BJ (cell line): ENCODE data around the gene SLC25A41. TPM values are rescaled to one million over a fixed set of nuclear protein-coding genes. Genes with fewer than 3 reads are reported as not detected.
A peak's percentile ranks its signal among the peaks of the same experiment; 100 is the strongest.

ENCODE experiments used
- CTCF ChIA-PET: fragments of 350-600 bp; formaldehyde crosslinking; extraction: SDS; loops from one replicate; lab custom pipeline; 2021; ENCODE audit warnings: antibody characterized with exemption, inconsistent platforms; lab: Yijun Ruan, JAX
- POLR2A ChIA-PET: fragments of 300-600 bp; sonication (Branson Sonifier 250); formaldehyde crosslinking; extraction: SDS; loops from one replicate; lab custom pipeline; 2021; ENCODE audit warnings: antibody characterized with exemption; lab: Charles Lee
- DNase-seq: peaks from one replicate; pipeline ENCODE4 v3.0.0-alpha.2; 2011; ENCODE audit warnings: low read depth
- H3K27me3 ChIP-seq: 2 replicates; pipeline ENCODE4 v1.6.0; 2011; ENCODE audit warnings: low read length; ENCODE audit not compliant: control insufficient read depth, insufficient read depth
- H3K36me3 ChIP-seq: 2 replicates; pipeline ENCODE4 v1.5.1; 2011; ENCODE audit warnings: low read length; ENCODE audit not compliant: control insufficient read depth, insufficient read depth
- H3K4me3 ChIP-seq: 2 replicates; pipeline ENCODE4 v1.5.1; 2011; ENCODE audit warnings: low read depth, mild to moderate bottlenecking, control low read depth, low read length
- polyA plus RNA-seq: library from polyadenylated mRNA; depleted of rRNA; stranded (reverse); fragments of >200 nt; gene quantifications from 2 replicates; pipeline ENCODE4 v1.2.3, GENCODE V29; 2011
- TF ChIP-seq, protein P1 (sequence below): IDR thresholded peaks from 2 replicates; pipeline ENCODE4 v1.5.1; 2011; ENCODE audit warnings: low read depth, mild to moderate bottlenecking, control low read depth, inconsistent platforms, low read length, moderate library complexity; ENCODE audit not compliant: insufficient read depth

Gene SLC25A41
- polyA plus RNA-seq, 1 experiment = 0.05 TPM

DNA sequence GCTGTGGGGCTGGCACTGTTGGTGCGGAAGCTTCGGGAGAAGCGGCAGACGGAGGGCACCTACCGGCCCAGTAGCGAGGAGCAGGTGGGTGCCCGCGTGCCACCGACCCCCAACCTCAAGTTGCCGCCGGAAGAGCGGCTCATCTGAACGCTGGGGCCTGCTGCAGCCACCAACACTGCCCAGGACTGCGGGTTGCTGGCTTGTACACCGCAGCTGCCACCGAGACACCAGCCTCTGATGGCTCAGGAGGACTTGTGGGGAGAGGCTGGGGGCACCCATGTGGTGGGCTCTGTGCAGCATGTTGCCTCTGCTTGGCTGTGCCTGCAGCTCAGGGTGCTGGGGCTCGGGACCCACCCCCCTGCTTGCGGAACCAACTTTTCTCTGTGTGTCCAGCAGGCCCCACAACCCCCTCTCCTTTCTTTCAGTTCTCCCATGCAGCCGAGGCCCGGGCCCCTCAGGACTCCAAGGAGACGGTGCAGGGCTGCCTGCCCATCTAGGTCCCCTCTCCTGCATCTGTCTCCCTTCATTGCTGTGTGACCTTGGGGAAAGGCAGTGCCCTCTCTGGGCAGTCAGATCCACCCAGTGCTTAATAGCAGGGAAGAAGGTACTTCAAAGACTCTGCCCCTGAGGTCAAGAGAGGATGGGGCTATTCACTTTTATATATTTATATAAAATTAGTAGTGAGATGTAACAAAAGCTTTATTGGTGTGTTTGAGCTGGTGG, 33.1 kb upstream of the SLC25A41 start:
- POLR2A ChIA-PET = no interaction called here
- TF ChIP-seq, protein P1, sequence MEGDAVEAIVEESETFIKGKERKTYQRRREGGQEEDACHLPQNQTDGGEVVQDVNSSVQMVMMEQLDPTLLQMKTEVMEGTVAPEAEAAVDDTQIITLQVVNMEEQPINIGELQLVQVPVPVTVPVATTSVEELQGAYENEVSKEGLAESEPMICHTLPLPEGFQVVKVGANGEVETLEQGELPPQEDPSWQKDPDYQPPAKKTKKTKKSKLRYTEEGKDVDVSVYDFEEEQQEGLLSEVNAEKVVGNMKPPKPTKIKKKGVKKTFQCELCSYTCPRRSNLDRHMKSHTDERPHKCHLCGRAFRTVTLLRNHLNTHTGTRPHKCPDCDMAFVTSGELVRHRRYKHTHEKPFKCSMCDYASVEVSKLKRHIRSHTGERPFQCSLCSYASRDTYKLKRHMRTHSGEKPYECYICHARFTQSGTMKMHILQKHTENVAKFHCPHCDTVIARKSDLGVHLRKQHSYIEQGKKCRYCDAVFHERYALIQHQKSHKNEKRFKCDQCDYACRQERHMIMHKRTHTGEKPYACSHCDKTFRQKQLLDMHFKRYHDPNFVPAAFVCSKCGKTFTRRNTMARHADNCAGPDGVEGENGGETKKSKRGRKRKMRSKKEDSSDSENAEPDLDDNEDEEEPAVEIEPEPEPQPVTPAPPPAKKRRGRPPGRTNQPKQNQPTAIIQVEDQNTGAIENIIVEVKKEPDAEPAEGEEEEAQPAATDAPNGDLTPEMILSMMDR = no peak
- CTCF ChIA-PET = interaction anchor here (0.7 kb wide), 1 partner anchor 97 kb away, joined by 4 read pairs; no protein-coding TSS in a partner anchor
- Histone ChIP-seq H3K4me3 (no peak overlapping the region), H3K27me3 (peaks cover 8% of the 10 kb centered on the region), H3K36me3 (no peaks in the 10 kb centered on the region)
- DNase-seq = no peak

DNA sequence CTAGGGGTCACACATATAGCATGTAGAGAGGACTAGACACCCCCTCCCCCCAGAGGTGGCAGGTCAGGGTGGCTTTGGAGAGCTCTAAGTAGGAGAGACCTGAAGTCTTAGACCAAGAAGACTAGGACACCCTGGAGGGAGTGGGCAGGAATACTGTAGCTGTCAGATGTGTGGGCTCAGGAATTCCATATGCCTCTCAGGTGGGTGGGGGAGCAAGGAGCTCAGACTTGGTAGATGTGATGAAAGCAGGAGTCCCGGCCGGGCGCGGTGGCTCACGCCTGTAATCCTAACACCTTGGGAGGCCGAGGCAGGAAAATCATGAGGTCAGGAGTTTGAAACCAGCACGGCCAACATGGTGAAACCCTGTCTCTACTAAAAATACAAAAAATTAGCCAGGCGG, 32.1 kb upstream of the SLC25A41 start:
- ChIA-PET CTCF (no interaction called here), POLR2A (no interaction called here)
- DNase-seq = no peak
- Histone ChIP-seq H3K4me3 (no peak overlapping the region), H3K27me3 (peaks cover 8% of the 10 kb centered on the region), H3K36me3 (no peaks in the 10 kb centered on the region)
- TF ChIP-seq, protein P1 = no peak

DNA sequence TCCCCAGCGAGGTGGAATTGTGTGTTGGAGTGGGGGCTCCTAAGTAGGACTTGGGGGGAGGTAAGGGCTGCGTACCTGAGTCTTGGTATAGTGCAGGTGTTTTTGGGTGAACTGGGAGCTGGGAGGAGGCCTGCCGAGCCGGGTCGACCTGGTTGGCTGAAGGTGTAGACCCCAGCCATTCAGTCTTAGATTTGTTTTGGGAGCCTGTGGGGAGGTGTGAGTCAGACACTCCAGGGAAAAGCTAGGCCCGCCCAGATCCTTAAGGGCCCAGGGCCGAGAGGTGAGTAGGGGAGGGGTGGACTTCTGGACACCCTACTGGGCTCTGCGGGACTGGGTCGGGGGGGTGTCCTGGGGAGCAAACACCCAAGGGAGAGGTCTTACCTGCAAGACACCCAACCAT, 31.4 kb upstream of the SLC25A41 start:
- Histone ChIP-seq H3K27me3 (peaks cover 8% of the 10 kb centered on the region), H3K4me3 (no peak overlapping the region), H3K36me3 (no peaks in the 10 kb centered on the region)
- POLR2A ChIA-PET = no interaction called here
- TF ChIP-seq, protein P1 = no peak
- CTCF ChIA-PET = no interaction called here
- DNase-seq = no peak

DNA sequence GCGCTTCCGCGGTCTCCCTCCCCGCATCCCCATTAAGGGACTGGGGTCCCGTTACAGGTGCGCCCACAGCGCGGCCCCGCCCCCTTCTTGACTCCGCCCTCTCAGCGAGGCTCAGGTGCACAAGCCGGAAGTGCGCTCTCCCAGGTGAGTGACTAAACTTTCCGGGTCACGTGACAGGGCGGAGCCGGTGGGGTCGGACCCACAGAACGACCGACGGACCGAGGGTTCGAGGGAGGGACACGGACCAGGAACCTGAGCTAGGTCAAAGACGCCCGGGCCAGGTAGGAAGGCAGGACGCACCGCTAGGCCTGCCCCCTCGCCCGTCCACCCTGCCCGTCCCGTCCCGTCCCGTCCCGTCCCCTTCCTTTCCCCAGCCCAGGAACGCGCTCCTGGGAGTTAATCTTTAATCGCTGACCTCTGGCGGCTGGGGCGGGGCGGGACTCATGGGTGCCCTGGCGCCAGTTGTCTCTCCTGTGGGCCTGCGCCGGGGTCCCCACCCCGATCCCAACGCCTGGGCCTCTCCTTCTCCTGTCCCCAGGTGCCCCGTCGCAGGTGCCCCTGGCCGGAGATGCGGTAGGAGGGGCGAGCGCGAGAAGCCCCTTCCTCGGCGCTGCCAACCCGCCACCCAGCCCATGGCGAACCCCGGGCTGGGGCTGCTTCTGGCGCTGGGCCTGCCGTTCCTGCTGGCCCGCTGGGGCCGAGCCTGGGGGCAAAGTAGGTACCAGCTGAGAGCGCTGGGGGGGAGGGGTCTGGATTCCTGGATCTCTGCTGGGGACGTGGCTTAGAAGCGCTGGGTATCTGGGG, 30.7 kb upstream of the SLC25A41 start, which contains the start of gene CRB3:
Gene CRB3 (plus strand): TSS at position 202 of the 804 bp plus-strand sequence. CDS start 431 bp downstream, at position 633.
- Histone ChIP-seq H3K4me3 (no peak within 1 kb of the TSS), H3K36me3 (no peaks in the 10 kb centered on the region), H3K27me3 (peaks cover 8% of the 10 kb centered on the region)
- ChIA-PET CTCF (no interaction called here), POLR2A (no interaction called here)
- TF ChIP-seq, protein P1 = no peak
- no peak for DNase-seq

- TF ChIP-seq, protein P1 = peak; percentile 65
- POLR2A ChIA-PET = no interaction called here
- Histone ChIP-seq H3K36me3 (no peaks in the 10 kb centered on the region), H3K27me3 (peaks cover 5% of the 10 kb centered on the region), H3K4me3 (peak overlapping the region; percentile 80)
- peak; percentile 69 for DNase-seq
- CTCF ChIA-PET = interaction anchor here (1.0 kb wide), 1 partner anchor 16 kb away, joined by 3 read pairs; no protein-coding TSS in a partner anchor
Observed at GRCh38 chr19:6460099-6460884, 26.7 kb upstream of the SLC25A41 start.
